Left lung (tissue), 10 donors: ENCODE results near the gene SPEM1. TPM values are rescaled to one million over a fixed set of nuclear protein-coding genes. Genes with fewer than 3 reads are reported as not detected.
A peak's percentile ranks its signal among the peaks of the same experiment; 100 is the strongest.

ENCODE experiments used
- ATAC-seq: fragments of 200-7000 bp; cut with Tn5 transposase; one replicate; pipeline ENCODE4 v1.9.1; 2020; ENCODE audit warnings: moderate library complexity
- DNase-seq, 4 donors: peaks; one replicate each; pipeline ENCODE4 v3.0.0-alpha.2; 2013 to 2020
- H3K27ac ChIP-seq, 2 donors: fragments of 200-600 bp; sonication (generic) in 1 of 2; one replicate each; pipeline versions ENCODE4 v1.5.0 to v1.8.0; 2020 to 2021
- H3K27me3 ChIP-seq, 2 donors: fragments of 200-600 bp; sonication (generic) in 1 of 2; one replicate each; pipeline versions ENCODE4 v1.5.0 to v1.8.0; 2020 to 2021
- H3K36me3 ChIP-seq, 2 donors: fragments of 200-600 bp; sonication (generic) in 1 of 2; one replicate each; pipeline versions ENCODE4 v1.5.0 to v1.8.0; 2020 to 2021
- H3K4me1 ChIP-seq, 2 donors: fragments of 200-600 bp; one replicate each; pipeline ENCODE4 v1.8.0; 2021
- H3K4me3 ChIP-seq, 2 donors: fragments of 200-600 bp; sonication (generic) in 1 of 2; one replicate each; pipeline versions ENCODE4 v1.5.0 to v1.8.0; 2020 to 2021; ENCODE audit warnings: mild to moderate bottlenecking in 1 of 2
- H3K9me3 ChIP-seq, 2 donors: fragments of 200-600 bp; sonication (generic) in 1 of 2; one replicate each; pipeline versions ENCODE4 v1.5.0 to v1.8.0; 2020 to 2021
- intact Hi-C, 2 donors: fragments of 100-400 bp; cut with DNase I; formaldehyde crosslinking; loops; one replicate each; pipeline versions ENCODE4 v1.11.2 to v1.14.2; 2022
- polyA plus RNA-seq, 6 donors: library from polyadenylated mRNA; unstranded; fragments of 120-200 nt; gene quantifications; one replicate each; pipeline ENCODE4 v1.2.1, GENCODE V29; 2013; ENCODE audit not compliant: insufficient read length in 6 of 6
- total RNA-seq, 2 donors: library from RNA; stranded (reverse); fragmentation: NEBNext Ultra II Directional; extraction: Animal tissue kit (Norgen Biotek cat#: 25700); gene quantifications; one replicate each; pipeline ENCODE4 v1.2.1, GENCODE V29; 2021
- TF ChIP-seq, protein P1 (sequence below), 2 donors: fragments of 200-600 bp; sonication (generic) in 1 of 2; IDR thresholded peaks; one replicate each; pipeline versions ENCODE4 v1.5.0 to v1.8.0; 2021; ENCODE audit warnings: antibody characterized with exemption in 2 of 2
- donor health status: DM: no; HTN: yes; CAD: no.
- donor health status: DM: no; HTN: no; CAD: no.

The SPEM1 gene
- total and polyA plus RNA-seq, 8 donors = not detected

DNA sequence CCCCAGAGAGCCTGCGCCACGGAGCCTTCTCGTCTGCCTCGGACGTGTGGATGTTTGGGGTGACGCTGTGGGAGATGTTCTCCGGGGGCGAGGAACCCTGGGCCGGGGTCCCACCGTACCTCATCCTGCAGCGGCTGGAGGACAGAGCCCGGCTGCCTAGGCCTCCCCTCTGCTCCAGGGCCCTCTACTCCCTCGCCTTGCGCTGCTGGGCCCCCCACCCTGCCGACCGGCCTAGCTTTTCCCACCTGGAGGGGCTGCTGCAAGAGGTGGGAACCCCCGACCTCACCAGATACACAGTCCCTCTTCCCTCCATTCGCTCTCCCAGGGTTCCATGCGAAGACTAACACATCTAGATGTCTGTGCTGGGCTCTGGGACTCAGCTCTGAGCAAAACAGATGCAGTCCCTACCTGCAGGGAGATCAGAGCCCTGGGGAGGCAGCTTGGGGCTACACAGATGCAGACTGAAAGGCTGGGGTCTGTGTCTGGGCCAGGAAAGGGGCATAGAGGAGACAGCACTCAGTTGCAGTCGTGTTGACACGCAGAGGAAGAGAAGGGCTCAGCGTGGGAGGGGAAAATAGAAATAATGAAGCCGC lies 35.5 kb upstream of the SPEM1 start:
- Histone ChIP-seq H3K9me3 (no peaks in the 10 kb centered on the region), H3K4me1 (peaks cover 7 to 36% of the 10 kb centered on the region in 2 donors), H3K4me3 (peak overlapping the region in 1 of 2 donors; percentile 36), H3K36me3 (peaks cover 0 to 30% of the 10 kb centered on the region in 2 donors), H3K27ac (peak overlapping the region in 1 of 2 donors; percentile 41), H3K27me3 (peaks cover 3 to 54% of the 10 kb centered on the region in 2 donors)
- TF ChIP-seq, protein P1, sequence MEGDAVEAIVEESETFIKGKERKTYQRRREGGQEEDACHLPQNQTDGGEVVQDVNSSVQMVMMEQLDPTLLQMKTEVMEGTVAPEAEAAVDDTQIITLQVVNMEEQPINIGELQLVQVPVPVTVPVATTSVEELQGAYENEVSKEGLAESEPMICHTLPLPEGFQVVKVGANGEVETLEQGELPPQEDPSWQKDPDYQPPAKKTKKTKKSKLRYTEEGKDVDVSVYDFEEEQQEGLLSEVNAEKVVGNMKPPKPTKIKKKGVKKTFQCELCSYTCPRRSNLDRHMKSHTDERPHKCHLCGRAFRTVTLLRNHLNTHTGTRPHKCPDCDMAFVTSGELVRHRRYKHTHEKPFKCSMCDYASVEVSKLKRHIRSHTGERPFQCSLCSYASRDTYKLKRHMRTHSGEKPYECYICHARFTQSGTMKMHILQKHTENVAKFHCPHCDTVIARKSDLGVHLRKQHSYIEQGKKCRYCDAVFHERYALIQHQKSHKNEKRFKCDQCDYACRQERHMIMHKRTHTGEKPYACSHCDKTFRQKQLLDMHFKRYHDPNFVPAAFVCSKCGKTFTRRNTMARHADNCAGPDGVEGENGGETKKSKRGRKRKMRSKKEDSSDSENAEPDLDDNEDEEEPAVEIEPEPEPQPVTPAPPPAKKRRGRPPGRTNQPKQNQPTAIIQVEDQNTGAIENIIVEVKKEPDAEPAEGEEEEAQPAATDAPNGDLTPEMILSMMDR (IDR thresholded peaks at IDR 0.05) = no peak
- no peak for ATAC-seq
- intact Hi-C loops = no loop called here
- DNase-seq = no peak

DNA sequence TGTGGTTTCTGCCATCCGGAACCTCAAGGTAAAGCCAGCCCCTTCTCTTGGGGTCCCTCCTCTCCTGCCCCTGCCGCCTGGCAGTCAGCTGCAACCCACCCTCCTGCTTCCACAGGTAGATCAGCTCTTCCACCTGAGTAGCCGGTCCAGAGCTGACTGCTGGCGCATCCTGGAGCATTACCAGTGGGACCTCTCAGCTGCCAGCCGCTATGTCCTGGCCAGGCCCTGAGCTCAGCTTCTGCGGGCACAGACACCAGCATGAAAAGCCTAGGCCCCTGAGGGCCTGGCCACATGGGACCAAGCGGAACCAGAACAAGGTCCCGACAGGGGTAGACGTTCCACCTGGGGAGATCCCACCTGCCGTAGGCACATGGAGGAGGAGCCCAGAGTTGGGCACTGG lies 31.3 kb upstream of the SPEM1 start:
- intact Hi-C loops = no loop called here
- Histone ChIP-seq H3K27me3 (peaks cover 0 to 11% of the 10 kb centered on the region in 2 donors), H3K9me3 (no peaks in the 10 kb centered on the region), H3K36me3 (peaks cover 0 to 53% of the 10 kb centered on the region in 2 donors), H3K27ac (no peak overlapping the region), H3K4me3 (no peak overlapping the region), H3K4me1 (peaks cover 0 to 22% of the 10 kb centered on the region in 2 donors)
- peak in 1 of 4 donors; percentile 59 for DNase-seq
- TF ChIP-seq, protein P1 (IDR thresholded peaks at IDR 0.05) = no peak
- ATAC-seq = no peak

DNA sequence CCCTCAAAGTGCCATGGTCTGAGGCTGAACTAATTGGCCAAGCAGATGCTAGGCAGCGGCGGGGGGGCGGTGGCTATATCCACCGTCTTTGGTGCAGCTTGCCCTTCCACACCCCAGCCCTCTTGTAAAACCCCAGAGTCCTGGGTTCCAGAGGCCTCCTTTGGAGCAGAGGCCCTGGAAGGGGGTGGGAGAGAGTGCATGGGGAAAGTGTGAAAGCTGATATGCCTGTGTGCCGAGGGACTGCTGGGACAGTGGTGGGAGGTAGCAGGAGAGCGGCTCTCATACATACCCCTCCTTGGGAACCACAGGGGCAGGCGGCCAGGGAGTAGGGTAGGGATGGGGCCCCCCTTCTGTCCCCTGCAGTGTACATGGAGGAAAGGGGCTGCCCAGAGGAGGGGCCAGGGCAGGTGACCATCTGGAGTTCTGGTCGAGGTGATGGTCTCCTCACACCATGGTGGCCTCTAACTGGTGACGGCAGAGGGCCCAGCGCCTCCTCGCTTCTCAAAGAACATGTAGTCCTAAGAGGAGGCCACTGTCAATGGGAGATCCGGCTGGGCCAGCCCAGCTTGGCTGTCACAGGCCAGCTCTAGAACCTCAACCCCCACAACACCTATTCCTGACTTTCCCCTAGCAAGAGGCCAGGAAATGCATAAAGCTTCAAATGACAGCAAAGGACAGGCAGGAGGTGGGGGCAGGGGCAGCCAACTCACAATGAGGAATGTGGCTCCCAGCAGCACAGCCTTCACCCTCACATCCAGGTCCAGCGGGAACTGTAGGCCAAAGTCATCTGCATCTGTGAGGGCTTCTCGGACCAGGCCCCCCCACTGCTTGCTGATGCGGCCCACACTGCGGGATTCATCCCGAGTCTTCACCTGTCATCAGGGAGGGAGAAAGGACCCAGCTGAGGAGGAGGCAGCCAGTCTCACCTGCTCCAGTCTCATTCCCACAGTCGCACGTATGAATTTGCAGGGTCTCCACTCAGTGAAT lies 29.9 kb upstream of the SPEM1 start:
- peak in 1 of 4 donors; percentile 58 for DNase-seq
- intact Hi-C loops = no loop called here
- Histone ChIP-seq H3K27ac (no peak overlapping the region), H3K36me3 (peaks cover 0 to 53% of the 10 kb centered on the region in 2 donors), H3K4me1 (peaks cover 0 to 18% of the 10 kb centered on the region in 2 donors), H3K4me3 (no peak overlapping the region), H3K27me3 (no peaks in the 10 kb centered on the region), H3K9me3 (no peaks in the 10 kb centered on the region)
- no peak for ATAC-seq
- TF ChIP-seq, protein P1 (IDR thresholded peaks at IDR 0.05) = no peak

DNA sequence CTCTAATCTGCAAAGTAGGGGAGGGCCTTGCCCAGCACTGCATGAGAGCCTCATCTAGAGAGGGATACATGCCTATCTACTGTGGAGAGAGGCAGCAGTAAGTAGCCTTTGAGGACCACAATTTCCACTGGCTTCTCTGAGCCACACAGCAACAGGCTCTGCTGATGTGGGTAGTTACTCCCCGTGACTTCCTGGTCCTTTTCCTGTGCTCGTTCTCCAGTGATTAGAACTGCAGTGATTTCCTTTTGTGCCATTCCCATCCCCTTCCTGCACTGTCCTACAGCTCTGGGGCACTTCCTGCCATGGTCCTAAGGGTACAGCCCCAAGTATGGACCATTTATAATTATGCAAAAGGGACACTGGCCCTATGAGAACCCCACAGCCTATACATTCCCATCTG lies 28.8 kb upstream of the SPEM1 start:
- Histone ChIP-seq H3K27me3 (no peaks in the 10 kb centered on the region), H3K9me3 (no peaks in the 10 kb centered on the region), H3K27ac (peak overlapping the region in 1 of 2 donors; percentile 38), H3K4me1 (peaks cover 0 to 21% of the 10 kb centered on the region in 2 donors), H3K36me3 (peaks cover 0 to 53% of the 10 kb centered on the region in 2 donors), H3K4me3 (no peak overlapping the region)
- TF ChIP-seq, protein P1 (IDR thresholded peaks at IDR 0.05) = no peak
- DNase-seq (no peak), ATAC-seq (no peak)
- intact Hi-C loops = no loop called here
